IPS-20b (cell line): ENCODE measurements around the gene PSMB7.

Source experiments
- H3K27ac ChIP-seq: one replicate; pipeline ENCODE4 v1.5.1; 2013; ENCODE audit warnings: low read length
- H3K27me3 ChIP-seq: 2 replicates; pipeline ENCODE4 v1.6.1; 2013; ENCODE audit warnings: mild to moderate bottlenecking, low read length, inconsistent platforms; ENCODE audit not compliant: insufficient read depth
- H3K36me3 ChIP-seq: 2 replicates; pipeline ENCODE4 v1.6.1; 2013; ENCODE audit warnings: low read depth, mild to moderate bottlenecking, inconsistent platforms, low read length, moderate library complexity; ENCODE audit not compliant: insufficient read depth
- H3K4me1 ChIP-seq: 2 replicates; pipeline ENCODE4 v1.6.1; 2013; ENCODE audit warnings: mild to moderate bottlenecking, control low read depth, inconsistent platforms, low read length, moderate library complexity; ENCODE audit not compliant: insufficient read depth
- H3K4me3 ChIP-seq: 2 replicates; pipeline ENCODE4 v1.5.1; 2013; ENCODE audit warnings: mild to moderate bottlenecking, low read length, inconsistent platforms
- H3K9ac ChIP-seq: 2 replicates; pipeline ENCODE4 v1.6.1; 2013; ENCODE audit warnings: low read depth, mild to moderate bottlenecking, inconsistent platforms, low read length, moderate library complexity
- H3K9me3 ChIP-seq: 2 replicates; pipeline ENCODE4 v1.6.1; 2013; ENCODE audit warnings: mild to moderate bottlenecking, low read depth, low read length, inconsistent platforms; ENCODE audit not compliant: insufficient read depth

The PSMB7 gene

DNA sequence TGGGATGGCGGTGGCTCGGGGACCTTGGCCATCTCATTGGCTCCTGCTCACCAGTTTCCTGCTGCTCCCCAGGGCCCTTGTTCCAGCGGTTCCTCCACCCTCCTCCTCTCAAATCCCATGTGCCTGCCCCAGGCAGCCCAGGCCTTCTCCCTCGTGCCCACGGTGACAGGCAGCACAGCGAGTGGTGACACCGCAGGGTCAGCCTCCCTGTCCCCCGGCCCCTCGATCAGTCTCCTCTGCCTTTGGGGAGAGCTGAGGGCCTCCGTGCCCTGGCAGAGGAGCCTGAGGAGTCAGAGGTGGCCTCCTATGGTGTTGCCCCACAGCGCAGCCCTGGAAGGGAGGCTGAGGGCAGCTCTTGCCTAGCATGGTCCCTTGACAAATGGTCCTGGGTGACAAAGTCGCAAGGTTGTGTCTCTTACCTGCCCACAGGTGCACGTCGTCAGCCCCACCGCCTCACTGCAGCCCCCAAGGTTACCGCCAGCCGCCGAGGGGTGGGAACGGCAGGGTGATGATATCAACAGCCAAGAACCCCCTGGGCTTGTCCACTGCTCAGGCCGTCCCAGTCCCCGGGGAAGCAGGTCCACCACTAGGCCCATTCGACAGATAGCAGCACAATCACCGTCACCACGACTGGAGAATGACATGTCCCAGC lies 107.7 kb downstream of the PSMB7 start:
- Histone ChIP-seq H3K27me3 (no peaks in the 10 kb centered on the region), H3K36me3 (no peaks in the 10 kb centered on the region), H3K4me3 (no peak overlapping the region), H3K9ac (no peak overlapping the region), H3K27ac (no peak overlapping the region), H3K4me1 (no peaks in the 10 kb centered on the region; the same call in 1 of the 2 replicates), H3K9me3 (no peaks in the 10 kb centered on the region)

- Histone ChIP-seq H3K9me3 (no peaks in the 10 kb centered on the region), H3K36me3 (no peaks in the 10 kb centered on the region), H3K27me3 (no peaks in the 10 kb centered on the region), H3K9ac (no peak overlapping the region), H3K27ac (no peak overlapping the region), H3K4me3 (no peak overlapping the region), H3K4me1 (no peaks in the 10 kb centered on the region; the same call in 1 of the 2 replicates)
These were observed 109.0 kb downstream of the PSMB7 start for GRCh38 chr9:124306098-124306735.

DNA sequence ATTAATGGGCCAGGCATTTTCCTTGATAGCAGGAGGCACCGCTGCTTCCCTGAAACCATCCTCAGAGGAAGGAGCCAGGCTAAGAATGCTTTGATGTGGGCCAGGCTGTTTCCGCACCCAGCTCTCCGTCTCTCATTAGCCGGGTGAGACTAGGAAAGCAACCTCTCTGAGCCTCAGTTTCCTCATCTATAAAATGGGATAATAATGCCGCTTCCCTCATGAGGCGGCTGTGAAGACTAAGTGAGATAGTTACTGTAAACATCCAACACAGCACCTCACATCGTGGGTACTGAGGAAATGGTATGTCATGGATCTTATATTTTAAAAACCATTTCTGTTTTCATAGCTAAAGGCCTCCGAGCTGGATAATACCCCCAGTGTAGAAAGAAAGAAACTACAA lies 111.0 kb downstream of the PSMB7 start:
- Histone ChIP-seq H3K9ac (no peak overlapping the region), H3K4me1 (no peaks in the 10 kb centered on the region; the same call in 1 of the 2 replicates), H3K9me3 (no peaks in the 10 kb centered on the region), H3K36me3 (no peaks in the 10 kb centered on the region), H3K27me3 (no peaks in the 10 kb centered on the region), H3K4me3 (no peak overlapping the region), H3K27ac (no peak overlapping the region)

DNA sequence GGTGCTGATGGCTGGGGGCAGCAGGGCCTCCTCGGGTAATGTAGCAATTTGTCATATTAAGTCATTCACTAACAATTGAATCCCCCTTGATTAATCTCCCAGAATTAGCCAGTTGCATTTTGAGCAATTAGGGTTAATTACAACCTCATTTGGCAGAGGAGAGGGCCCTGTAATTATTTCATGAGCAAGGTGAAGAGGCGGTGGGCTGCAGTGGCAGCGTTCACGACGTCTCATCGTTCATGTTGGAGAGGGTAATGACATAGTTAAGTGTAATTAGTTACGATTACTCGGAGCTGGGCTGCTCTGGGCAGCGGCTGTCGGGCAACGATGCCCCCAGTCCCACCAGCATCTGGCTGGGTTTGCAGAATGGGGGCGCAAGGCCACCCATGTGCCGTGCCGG lies 111.5 kb downstream of the PSMB7 start:
- Histone ChIP-seq H3K36me3 (no peaks in the 10 kb centered on the region), H3K4me1 (peaks cover 3% of the 10 kb centered on the region; the same call in 1 of the 2 replicates)

More for the DNA sequence above, 111.5 kb downstream of the PSMB7 start:
- Histone ChIP-seq H3K27ac (no peak overlapping the region), H3K27me3 (no peaks in the 10 kb centered on the region), H3K9me3 (no peaks in the 10 kb centered on the region), H3K9ac (no peak overlapping the region), H3K4me3 (no peak overlapping the region)
